Hepatocyte (in vitro differentiated cells): ENCODE data around the gene NHS.

Source experiments
- CTCF ChIP-seq: fragments of 200-600 bp; sonication (generic); IDR thresholded peaks from 2 replicates; pipeline ENCODE4 v1.5.1; 2016; ENCODE audit warnings: antibody characterized with exemption, mild to moderate bottlenecking; ENCODE audit not compliant: poor library complexity
- EZH2 ChIP-seq: fragments of 200-600 bp; sonication (generic); IDR thresholded peaks from 2 replicates; pipeline ENCODE4 v1.6.1; 2016; ENCODE audit warnings: antibody characterized with exemption, mild to moderate bottlenecking, borderline replicate concordance
- EZH2phosphoT487 ChIP-seq: fragments of 200-600 bp; sonication (generic); IDR thresholded peaks from one replicate; pipeline ENCODE4 v1.6.1; 2018; ENCODE audit warnings: antibody characterized with exemption, mild to moderate bottlenecking, low read depth, moderate library complexity; ENCODE audit not compliant: unreplicated experiment, severe bottlenecking

GRCh38 chrX:17637235-17637634, 262.2 kb downstream of the NHS start:
- no peak for TF ChIP-seq CTCF
- TF ChIP-seq EZH2: no peak
- no peak for TF ChIP-seq EZH2phosphoT487
